GM06990 (cell line): ENCODE results near the gene SPATA45.

ENCODE experiments used
- DNase-seq: peaks from one replicate; pipeline ENCODE4 v3.0.0-alpha.2; 2011; ENCODE audit not compliant: insufficient read length; ENCODE audit errors: extremely low read depth
- H3K27me3 ChIP-seq: replicated peaks from 2 replicates; pipeline ENCODE4 v1.6.0; 2011; ENCODE audit warnings: low read length; ENCODE audit not compliant: control insufficient read depth, insufficient read depth
- H3K36me3 ChIP-seq: 2 replicates; pipeline ENCODE4 v1.5.1; 2011; ENCODE audit warnings: low read length; ENCODE audit not compliant: control insufficient read depth, insufficient read depth
- H3K4me3 ChIP-seq: replicated peaks from 2 replicates; pipeline ENCODE4 v1.5.1; 2011; ENCODE audit warnings: low read depth, mild to moderate bottlenecking, control low read depth, low read length
- CTCF ChIP-seq: IDR thresholded peaks from 2 replicates; pipeline ENCODE4 v1.5.1; 2011; ENCODE audit warnings: low read length, control low read depth, mild to moderate bottlenecking, inconsistent platforms; ENCODE audit not compliant: insufficient read depth, poor library complexity, severe bottlenecking

The SPATA45 gene

GRCh38 chr1:212827171-212827776 lies 20.2 kb downstream of the SPATA45 start:
- DNase-seq: no peak
- H3K4me3 ChIP-seq: no peak overlapping the region
- no peaks in the 10 kb centered on the region for H3K27me3 ChIP-seq
- H3K36me3 ChIP-seq: no peaks in the 10 kb centered on the region
- TF ChIP-seq CTCF: no peak

- H3K4me3 ChIP-seq: no peak overlapping the region
- no peak for TF ChIP-seq CTCF
- no peaks in the 10 kb centered on the region for H3K27me3 ChIP-seq
- DNase-seq: no peak
- H3K36me3 ChIP-seq: no peaks in the 10 kb centered on the region
Observed at GRCh38 chr1:212825798-212826452, 21.5 kb downstream of the SPATA45 start.

GRCh38 chr1:212824201-212824600 lies 23.2 kb downstream of the SPATA45 start:
- TF ChIP-seq CTCF: no peak
- Histone ChIP-seq H3K36me3 (no peaks in the 10 kb centered on the region), H3K27me3 (no peaks in the 10 kb centered on the region), H3K4me3 (no peak overlapping the region)
- DNase-seq: no peak

- DNase-seq: no peak
- Histone ChIP-seq H3K36me3 (no peaks in the 10 kb centered on the region), H3K4me3 (no peak overlapping the region), H3K27me3 (no peaks in the 10 kb centered on the region)
- no peak for TF ChIP-seq CTCF
Observed at GRCh38 chr1:212822956-212823355, 24.5 kb downstream of the SPATA45 start.

- H3K4me3 ChIP-seq: no peak overlapping the region
- no peak for TF ChIP-seq CTCF
- no peaks in the 10 kb centered on the region for H3K36me3 ChIP-seq
- H3K27me3 ChIP-seq: no peaks in the 10 kb centered on the region
- no peak for DNase-seq
Observed at GRCh38 chr1:212820969-212821368, 26.5 kb downstream of the SPATA45 start.
